Nephron progenitor cell (in vitro differentiated cells): ENCODE results near the gene PTX4.

ENCODE experiments used
- DNase-seq: peaks from one replicate; pipeline ENCODE4 v3.0.0; 2021
- H3K27ac Mint-ChIP-seq: 2 replicates; pipeline ENCODE4 v1.8.0; 2021; ENCODE audit warnings: mild to moderate bottlenecking, moderate library complexity, mixed read lengths
- H3K27me3 Mint-ChIP-seq: 2 replicates; pipeline ENCODE4 v1.8.0; 2021; ENCODE audit warnings: mild to moderate bottlenecking, low read depth, mixed read lengths; ENCODE audit not compliant: poor library complexity
- H3K36me3 Mint-ChIP-seq: 2 replicates; pipeline ENCODE4 v1.8.0; 2021; ENCODE audit warnings: low read depth, mixed read lengths
- H3K4me1 Mint-ChIP-seq: 2 replicates; pipeline ENCODE4 v1.8.0; 2021; ENCODE audit warnings: mixed read lengths
- H3K4me3 Mint-ChIP-seq: 2 replicates; pipeline ENCODE4 v1.8.0; 2021; ENCODE audit warnings: mild to moderate bottlenecking, moderate library complexity, mixed read lengths
- H3K9me3 Mint-ChIP-seq: 2 replicates; pipeline ENCODE4 v1.8.0; 2021; ENCODE audit warnings: mild to moderate bottlenecking, moderate library complexity, mixed read lengths
- TF ChIP-seq, protein P1 (sequence below): fragments of 200-600 bp; sonication (generic); IDR thresholded peaks from 2 replicates; pipeline ENCODE4 v1.5.0; 2021; ENCODE audit warnings: antibody characterized with exemption

PTX4 gene

GRCh38 chr16:1439058-1439698 lies 49.6 kb downstream of the PTX4 start:
- DNase-seq, result no peak
- no peaks in the 10 kb centered on the region for H3K9me3 Mint-ChIP-seq
- H3K4me3 Mint-ChIP-seq, result no peak overlapping the region
- TF ChIP-seq, protein P1, sequence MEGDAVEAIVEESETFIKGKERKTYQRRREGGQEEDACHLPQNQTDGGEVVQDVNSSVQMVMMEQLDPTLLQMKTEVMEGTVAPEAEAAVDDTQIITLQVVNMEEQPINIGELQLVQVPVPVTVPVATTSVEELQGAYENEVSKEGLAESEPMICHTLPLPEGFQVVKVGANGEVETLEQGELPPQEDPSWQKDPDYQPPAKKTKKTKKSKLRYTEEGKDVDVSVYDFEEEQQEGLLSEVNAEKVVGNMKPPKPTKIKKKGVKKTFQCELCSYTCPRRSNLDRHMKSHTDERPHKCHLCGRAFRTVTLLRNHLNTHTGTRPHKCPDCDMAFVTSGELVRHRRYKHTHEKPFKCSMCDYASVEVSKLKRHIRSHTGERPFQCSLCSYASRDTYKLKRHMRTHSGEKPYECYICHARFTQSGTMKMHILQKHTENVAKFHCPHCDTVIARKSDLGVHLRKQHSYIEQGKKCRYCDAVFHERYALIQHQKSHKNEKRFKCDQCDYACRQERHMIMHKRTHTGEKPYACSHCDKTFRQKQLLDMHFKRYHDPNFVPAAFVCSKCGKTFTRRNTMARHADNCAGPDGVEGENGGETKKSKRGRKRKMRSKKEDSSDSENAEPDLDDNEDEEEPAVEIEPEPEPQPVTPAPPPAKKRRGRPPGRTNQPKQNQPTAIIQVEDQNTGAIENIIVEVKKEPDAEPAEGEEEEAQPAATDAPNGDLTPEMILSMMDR, result no peak
- H3K36me3 Mint-ChIP-seq, result no peaks in the 10 kb centered on the region
- H3K27me3 Mint-ChIP-seq, result no peaks in the 10 kb centered on the region
- no peak overlapping the region for H3K27ac Mint-ChIP-seq
- H3K4me1 Mint-ChIP-seq, result peaks cover 5% of the 10 kb centered on the region

GRCh38 chr16:1438229-1439057 lies 50.3 kb downstream of the PTX4 start:
- Mint-ChIP-seq H3K4me1 (peaks cover 5% of the 10 kb centered on the region), H3K9me3 (no peaks in the 10 kb centered on the region), H3K36me3 (no peaks in the 10 kb centered on the region), H3K27ac (no peak overlapping the region), H3K4me3 (no peak overlapping the region), H3K27me3 (no peaks in the 10 kb centered on the region)
- DNase-seq, result no peak
- TF ChIP-seq, protein P1, result no peak

GRCh38 chr16:1437606-1438005 lies 51.1 kb downstream of the PTX4 start:
- no peaks in the 10 kb centered on the region for H3K27me3 Mint-ChIP-seq
- H3K27ac Mint-ChIP-seq, result no peak overlapping the region
- TF ChIP-seq, protein P1, result no peak
- peaks cover 5% of the 10 kb centered on the region for H3K4me1 Mint-ChIP-seq
- no peaks in the 10 kb centered on the region for H3K9me3 Mint-ChIP-seq
- H3K36me3 Mint-ChIP-seq, result no peaks in the 10 kb centered on the region
- no peak overlapping the region for H3K4me3 Mint-ChIP-seq
- DNase-seq, result no peak

DNA sequence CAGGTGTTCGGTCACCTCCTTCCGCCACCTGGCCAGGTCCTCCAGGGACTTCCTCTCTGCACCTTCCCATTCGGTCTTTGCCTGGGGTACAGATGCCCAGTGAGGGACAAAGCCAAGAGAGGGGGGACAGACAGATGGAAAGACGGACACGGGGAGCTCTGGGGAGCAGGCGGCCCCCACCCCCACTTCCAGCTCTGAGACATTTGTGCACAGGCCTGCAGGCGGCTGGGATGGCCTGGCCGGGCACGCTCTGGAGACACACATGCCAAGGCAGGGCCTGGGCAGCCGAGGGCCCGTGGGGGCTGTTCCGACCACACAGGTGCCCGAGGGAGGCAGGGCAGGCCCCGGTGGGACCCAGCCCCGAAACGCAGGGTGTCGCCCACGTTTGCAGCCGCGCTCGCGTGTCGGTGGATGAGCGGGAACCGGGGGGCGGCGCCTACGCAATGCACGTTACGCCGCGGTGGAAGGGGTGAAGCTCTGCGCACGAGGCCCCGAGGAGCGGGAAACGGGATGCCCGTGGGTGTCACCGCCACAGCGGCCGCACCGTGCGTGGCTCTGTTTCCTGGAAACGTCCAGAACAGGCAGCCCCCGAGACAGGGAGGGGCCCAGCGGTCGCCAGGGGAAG lies 51.9 kb downstream of the PTX4 start:
- no peaks in the 10 kb centered on the region for H3K36me3 Mint-ChIP-seq
- no peaks in the 10 kb centered on the region for H3K27me3 Mint-ChIP-seq

DNA sequence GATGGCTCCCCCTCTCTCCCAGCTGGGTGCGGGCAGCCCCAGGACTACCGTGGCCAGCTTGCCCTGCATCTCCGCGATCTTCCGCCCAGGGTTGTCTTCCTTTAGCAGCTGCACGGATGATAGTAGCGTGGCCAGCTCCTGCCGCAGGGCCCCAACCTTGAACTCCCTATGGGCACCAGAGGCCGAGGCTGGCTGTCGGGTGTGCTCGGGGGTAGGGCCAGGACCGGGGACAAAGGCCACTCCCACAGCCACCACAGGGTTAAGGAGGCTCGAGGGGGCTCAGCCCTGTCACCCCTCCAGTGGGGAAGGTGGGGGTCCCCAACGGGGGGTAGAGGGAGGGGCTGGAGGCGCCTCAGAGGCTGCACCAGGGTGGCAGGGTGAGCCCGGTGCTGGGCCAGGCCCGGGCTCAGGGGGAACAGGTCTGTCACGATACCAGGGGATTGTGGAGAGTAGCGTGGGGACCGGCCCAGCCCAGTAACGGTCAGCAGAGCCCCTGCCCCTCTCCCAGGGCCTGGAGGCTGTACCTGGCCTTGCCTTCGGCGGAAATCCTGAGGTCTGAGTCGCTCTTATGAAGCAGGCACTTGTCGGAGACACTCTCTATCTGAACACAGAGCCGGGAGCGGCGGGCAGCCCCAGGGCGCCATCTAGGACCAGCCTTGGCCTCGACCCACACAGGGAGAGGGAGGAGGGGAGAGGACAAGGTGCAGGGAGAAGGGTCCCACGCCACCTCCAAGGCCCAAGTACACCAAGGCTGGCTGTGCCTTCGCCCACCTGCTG lies 52.6 kb downstream of the PTX4 start:
- no peak overlapping the region for H3K27ac Mint-ChIP-seq
- H3K27me3 Mint-ChIP-seq, result no peaks in the 10 kb centered on the region
- H3K4me3 Mint-ChIP-seq, result no peak overlapping the region
- peaks cover 5% of the 10 kb centered on the region for H3K4me1 Mint-ChIP-seq
- DNase-seq, result no peak
- H3K9me3 Mint-ChIP-seq, result no peaks in the 10 kb centered on the region
- TF ChIP-seq, protein P1, result no peak
- no peaks in the 10 kb centered on the region for H3K36me3 Mint-ChIP-seq

More for the DNA sequence above, 51.9 kb downstream of the PTX4 start:
- Mint-ChIP-seq H3K27ac (no peak overlapping the region), H3K4me1 (peaks cover 5% of the 10 kb centered on the region), H3K4me3 (no peak overlapping the region), H3K9me3 (no peaks in the 10 kb centered on the region)
- TF ChIP-seq, protein P1, result no peak
- no peak for DNase-seq
